Measurements from ENCODE around the gene STK33.
A peak's percentile ranks its signal among the peaks of the same experiment; 100 is the strongest.

STK33 gene

DNA sequence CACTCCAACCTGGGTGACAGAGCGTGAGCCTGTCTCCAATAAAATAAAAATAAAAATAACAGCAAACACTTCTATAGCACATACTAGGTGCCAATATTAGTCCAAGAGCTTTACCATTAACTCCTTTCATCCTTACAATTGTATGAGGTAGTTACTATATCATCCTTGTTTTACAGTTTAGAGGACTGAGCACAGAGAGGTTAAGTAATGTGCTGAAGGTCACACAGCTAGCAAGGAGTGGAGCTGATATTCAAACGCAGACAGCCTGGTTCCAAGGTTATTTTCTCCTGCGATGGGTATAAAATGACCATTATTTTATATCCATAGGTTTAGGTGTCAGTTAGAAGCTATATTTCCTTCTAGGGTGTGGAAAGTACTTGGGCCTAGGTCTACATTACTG, 249.7 kb downstream of the STK33 start:
- Histone ChIP-seq H3K27me3 (replicated peaks in 2 of 5; ENCODE audit: control insufficient read depth in 4 of 5, insufficient read depth in 5 of 5, low read length in 4 of 5) (peaks cover 0 to 4% (median 0%) of the 10 kb centered on the region in 5 experiments), H3K9me3 (ENCODE audit: control extremely low read depth in 1 of 5, control insufficient read depth in 4 of 5, insufficient read depth in 2 of 5, low read depth in 1 of 5, low read length in 4 of 5) (peaks cover 0 to 7% (median 0%) of the 10 kb centered on the region in 5 experiments), H3K4me1 (ENCODE audit: control extremely low read depth in 1 of 4, control insufficient read depth in 4 of 4, insufficient read depth in 4 of 4, low read length in 3 of 4) (peaks cover 0 to 2% (median 0%) of the 10 kb centered on the region in 4 experiments), H3K27ac (ENCODE audit: insufficient read depth in 1 of 2, low read depth in 1 of 2, low read length in 2 of 2, poor library complexity in 1 of 2, severe bottlenecking in 2 of 2) (no peak overlapping the region), H3K4me3 (ENCODE audit: control insufficient read depth in 1 of 7, extremely low read depth in 1 of 7, insufficient read depth in 4 of 7, low read depth in 2 of 7, low read length in 6 of 7) (no peak overlapping the region), H3K36me3 (ENCODE audit: control insufficient read depth in 4 of 4, insufficient read depth in 4 of 4, low read length in 3 of 4) (no peaks in the 10 kb centered on the region)
- WGBS (ENCODE audit: insufficient coverage): no CpG with 5 or more reads among the region's 3 CpGs
- CTCF ChIA-PET: interaction anchor here (0.7 to 2.1 kb wide), 7 partner anchors 10 to 205 kb away, joined by 3 to 8 read pairs (median 3); no protein-coding TSS in a partner anchor
- DNase-seq: no peak
- POLR2A ChIA-PET: no interaction called here

DNA sequence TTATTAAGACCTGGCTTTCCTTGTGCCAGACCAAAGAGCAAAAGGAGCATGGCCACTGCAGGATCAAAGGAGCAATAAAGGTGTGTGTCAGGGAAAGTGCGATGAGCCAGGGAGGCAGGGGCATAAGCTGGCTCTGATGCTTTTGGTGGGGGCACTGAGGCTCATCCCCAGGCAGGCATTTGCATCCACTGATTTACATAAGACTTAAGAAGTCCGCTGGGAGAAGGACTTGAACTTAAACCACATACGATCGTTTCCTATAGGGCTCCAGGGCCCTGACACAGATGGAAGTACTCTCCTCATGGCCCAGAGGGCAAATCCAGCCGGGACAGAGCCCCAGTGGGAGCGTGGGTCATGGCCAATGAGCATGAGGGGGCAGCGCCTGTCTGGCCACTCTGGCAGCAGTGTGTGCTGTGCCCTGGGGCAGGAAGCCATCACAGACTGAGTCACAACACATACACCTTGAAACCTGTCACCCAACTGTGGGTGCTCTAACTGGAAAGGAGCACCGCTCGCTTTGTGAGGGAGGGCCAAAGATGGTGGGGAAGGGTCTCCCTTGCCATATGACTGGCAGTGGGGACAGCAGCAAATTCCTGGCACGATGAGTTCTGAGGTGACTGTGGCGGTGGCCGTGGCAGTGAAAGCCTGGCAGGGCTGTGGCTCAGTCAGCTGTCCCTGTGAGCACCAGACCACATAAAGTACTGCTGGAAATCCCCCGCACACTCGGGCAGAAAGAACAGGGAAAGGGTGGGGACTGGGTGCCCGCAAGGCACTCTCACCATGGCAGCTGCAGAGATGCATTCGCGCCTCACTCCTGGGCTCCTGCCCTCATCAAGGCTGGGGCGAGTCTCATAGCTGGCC, 251.0 kb downstream of the STK33 start:
- H3K9me3 ChIP-seq (ENCODE audit: control extremely low read depth in 1 of 5, control insufficient read depth in 4 of 5, insufficient read depth in 2 of 5, low read depth in 1 of 5, low read length in 4 of 5): peaks cover 0 to 2% (median 0%) of the 10 kb centered on the region in 5 experiments
- H3K27me3 ChIP-seq (replicated peaks in 2 of 5; ENCODE audit: control insufficient read depth in 4 of 5, insufficient read depth in 5 of 5, low read length in 4 of 5): peaks cover 0 to 8% (median 0%) of the 10 kb centered on the region in 5 experiments
- peaks cover 0 to 2% (median 0%) of the 10 kb centered on the region in 4 experiments for H3K4me1 ChIP-seq (ENCODE audit: control extremely low read depth in 1 of 4, control insufficient read depth in 4 of 4, insufficient read depth in 4 of 4, low read length in 3 of 4)
- H3K27ac ChIP-seq (ENCODE audit: insufficient read depth in 1 of 2, low read depth in 1 of 2, low read length in 2 of 2, poor library complexity in 1 of 2, severe bottlenecking in 2 of 2): no peak overlapping the region
- CTCF ChIA-PET: interaction anchor here (0.6 to 2.1 kb wide), 4 partner anchors 11 to 226 kb away, joined by 3 to 8 read pairs (median 4); no protein-coding TSS in a partner anchor
- no peak overlapping the region for H3K4me3 ChIP-seq (ENCODE audit: control insufficient read depth in 1 of 7, extremely low read depth in 1 of 7, insufficient read depth in 4 of 7, low read depth in 2 of 7, low read length in 6 of 7)
- POLR2A ChIA-PET: no interaction called here
- DNase-seq: peak in 2 of 3 donors; percentile 73 to 75
- no peaks in the 10 kb centered on the region for H3K36me3 ChIP-seq (ENCODE audit: control insufficient read depth in 4 of 4, insufficient read depth in 4 of 4, low read length in 3 of 4)
- WGBS (ENCODE audit: insufficient coverage): 66% methylated on average over 15 of the region's 18 CpGs

DNA sequence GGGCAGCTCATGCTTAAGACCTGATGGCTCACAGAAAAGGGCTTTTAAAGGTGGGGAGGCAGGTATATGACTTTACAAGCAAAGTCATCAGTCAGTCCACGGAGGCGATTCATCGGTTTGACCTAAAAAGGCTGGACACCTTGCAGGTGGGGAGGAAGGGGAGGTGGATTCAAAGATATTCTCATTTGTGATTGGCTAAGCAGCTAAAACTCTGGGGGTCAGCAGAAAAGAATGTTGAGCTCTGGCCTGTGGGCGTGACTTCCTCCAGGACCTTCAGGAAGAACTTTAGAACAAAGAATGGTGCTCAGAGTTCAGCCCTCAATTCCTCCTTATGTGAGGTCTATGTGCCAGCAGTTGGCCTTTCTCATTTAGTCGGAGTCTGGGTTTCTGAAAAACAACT, 252.0 kb downstream of the STK33 start:
- Histone ChIP-seq H3K4me1 (ENCODE audit: control extremely low read depth in 1 of 4, control insufficient read depth in 4 of 4, insufficient read depth in 4 of 4, low read length in 3 of 4) (peaks cover 0 to 10% (median 0%) of the 10 kb centered on the region in 4 experiments), H3K4me3 (ENCODE audit: control insufficient read depth in 1 of 7, extremely low read depth in 1 of 7, insufficient read depth in 4 of 7, low read depth in 2 of 7, low read length in 6 of 7) (no peak overlapping the region), H3K36me3 (ENCODE audit: control insufficient read depth in 4 of 4, insufficient read depth in 4 of 4, low read length in 3 of 4) (no peaks in the 10 kb centered on the region), H3K9me3 (ENCODE audit: control extremely low read depth in 1 of 5, control insufficient read depth in 4 of 5, insufficient read depth in 2 of 5, low read depth in 1 of 5, low read length in 4 of 5) (no peaks in the 10 kb centered on the region), H3K27ac (ENCODE audit: insufficient read depth in 1 of 2, low read depth in 1 of 2, low read length in 2 of 2, poor library complexity in 1 of 2, severe bottlenecking in 2 of 2) (no peak overlapping the region), H3K27me3 (replicated peaks in 2 of 5; ENCODE audit: control insufficient read depth in 4 of 5, insufficient read depth in 5 of 5, low read length in 4 of 5) (peaks cover 0 to 8% (median 0%) of the 10 kb centered on the region in 5 experiments)
- POLR2A ChIA-PET: no interaction called here
- 100% methylated on average over 5 of the region's 5 CpGs for WGBS (ENCODE audit: insufficient coverage)
- CTCF ChIA-PET: interaction anchor here (0.7 to 2.1 kb wide), 3 partner anchors 10 to 227 kb away, joined by 3 to 8 read pairs (median 3); no protein-coding TSS in a partner anchor
- DNase-seq: no peak

All from common myeloid progenitor, CD34-positive (primary cell).